ENCODE results near the gene PPP1R7.

DNA sequence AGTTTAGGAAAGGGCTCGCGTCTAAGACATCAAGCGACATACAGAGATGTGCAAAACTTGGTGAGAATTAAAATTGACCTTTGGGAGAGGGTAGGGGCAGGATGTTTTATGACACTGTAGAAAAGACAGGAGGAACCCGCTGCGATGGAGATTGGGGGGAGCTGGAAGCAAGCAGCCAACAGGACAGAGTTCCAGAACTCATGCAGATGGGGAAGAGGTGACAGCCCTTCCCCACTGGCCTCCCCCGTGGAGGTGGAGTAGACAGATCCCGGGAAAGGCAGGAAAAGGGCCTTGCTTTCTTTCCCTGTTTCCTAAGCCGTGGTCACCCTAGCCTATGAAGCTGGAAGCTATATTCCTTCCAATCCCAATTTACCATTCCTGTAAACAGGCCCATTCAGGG lies 77.3 kb downstream of the PPP1R7 start:
- TF ChIP-seq CTCF (IDR thresholded peaks at IDR 0.05) (no peak), POLR2A (IDR thresholded peaks at IDR 0.05; ENCODE audit: low read depth) (no peak)

All from esophagus muscularis mucosa (tissue), 3 donors.